Left cardiac atrium (tissue), 4 donors: ENCODE data around the gene GMDS. TPM values are rescaled to one million over a fixed set of nuclear protein-coding genes. Genes with fewer than 3 reads are reported as not detected.

Experiments used
- ATAC-seq, 2 donors: fragments of 200-7000 bp; cut with Tn5 transposase; one replicate each; pipeline ENCODE4 v1.9.1; 2020; ENCODE audit warnings: mild to moderate bottlenecking in 2 of 2, moderate library complexity in 2 of 2
- DNase-seq: peaks from one replicate; pipeline ENCODE4 v3.0.0-alpha.2; 2020
- intact Hi-C, 2 donors: fragments of 100-400 bp; cut with DNase I; formaldehyde crosslinking; loops; one replicate each; pipeline versions ENCODE4 v1.14.1 to v1.15.1; 2022 to 2023
- total RNA-seq, 2 donors: library from RNA; stranded (reverse); fragmentation: NEBNext Ultra II Directional; extraction: Animal tissue kit (Norgen Biotek cat#: 25700); gene quantifications; one replicate each; pipeline ENCODE4 v1.2.1, GENCODE V29; 2021
- donor health status: DM: no; HTN: yes; CAD: no.
- donor health status: DM: no; HTN: yes; CAD: no; lungs with severe emphysema.
- donor health status: DM: yes; HTN: yes; CAD: no.
- donor health status: Dilated cardiomyopathy.

GMDS gene
- total RNA-seq, 2 donors from 2014 or later = 8.4 to 20.8 TPM

DNA sequence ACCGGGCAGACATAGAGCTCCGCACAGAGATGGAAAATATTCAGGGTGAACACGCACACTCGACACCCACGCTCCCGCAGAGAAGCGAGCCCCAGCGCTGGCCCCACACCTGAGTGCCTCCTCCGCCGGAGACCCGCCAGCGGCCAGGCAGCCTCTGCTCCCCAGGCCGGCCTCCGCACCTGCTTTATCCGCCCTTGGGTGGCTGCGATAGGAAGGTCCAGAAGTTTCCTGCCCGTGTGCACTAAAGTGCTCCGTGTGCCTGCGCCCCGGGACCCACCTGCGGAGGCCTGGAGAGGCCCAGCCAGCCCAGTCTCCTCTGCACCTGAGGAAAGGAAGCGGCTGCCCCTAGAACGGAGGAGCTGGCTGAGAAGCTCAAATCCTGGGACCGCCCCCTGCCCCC, 646.5 kb downstream of the GMDS start:
- ATAC-seq = no peak
- intact Hi-C loops = loop anchor here (5.0 to 10.0 kb wide), 2 partner anchors 1148 to 1156 kb away; partner anchors contain the start of gene MYLK4 (in 1 of the 2)
- DNase-seq = no peak

GRCh38 chr6:1598433-1598832, 647.0 kb downstream of the GMDS start:
- intact Hi-C loops = loop anchor here (5.0 to 10.0 kb wide), 2 partner anchors 1149 to 1156 kb away; partner anchors contain the start of gene MYLK4 (in 1 of the 2)
- ATAC-seq = no peak
- DNase-seq = no peak

- ATAC-seq (no peak), DNase-seq (no peak)
- intact Hi-C loops = loop anchor here (2.0 to 10.0 kb wide), 3 partner anchors 755 to 1157 kb away; partner anchors contain the start of gene MYLK4 (in 1 of the 2)
Measured at GRCh38 chr6:1597924-1598323, 647.5 kb downstream of the GMDS start.

GRCh38 chr6:1597121-1597744, 648.2 kb downstream of the GMDS start:
- intact Hi-C loops = loop anchor here (2.0 to 10.0 kb wide), 3 partner anchors 756 to 1158 kb away; partner anchors contain the start of gene MYLK4 (in 1 of the 2)
- ATAC-seq (no peak), DNase-seq (no peak)

GRCh38 chr6:1596088-1596852, 649.1 kb downstream of the GMDS start:
- intact Hi-C loops = loop anchor here (2.0 to 10.0 kb wide), 3 partner anchors 757 to 1159 kb away; partner anchors contain the start of gene MYLK4 (in 1 of the 2)
- no peak for DNase-seq
- ATAC-seq = peak; percentile 82 to 87

DNA sequence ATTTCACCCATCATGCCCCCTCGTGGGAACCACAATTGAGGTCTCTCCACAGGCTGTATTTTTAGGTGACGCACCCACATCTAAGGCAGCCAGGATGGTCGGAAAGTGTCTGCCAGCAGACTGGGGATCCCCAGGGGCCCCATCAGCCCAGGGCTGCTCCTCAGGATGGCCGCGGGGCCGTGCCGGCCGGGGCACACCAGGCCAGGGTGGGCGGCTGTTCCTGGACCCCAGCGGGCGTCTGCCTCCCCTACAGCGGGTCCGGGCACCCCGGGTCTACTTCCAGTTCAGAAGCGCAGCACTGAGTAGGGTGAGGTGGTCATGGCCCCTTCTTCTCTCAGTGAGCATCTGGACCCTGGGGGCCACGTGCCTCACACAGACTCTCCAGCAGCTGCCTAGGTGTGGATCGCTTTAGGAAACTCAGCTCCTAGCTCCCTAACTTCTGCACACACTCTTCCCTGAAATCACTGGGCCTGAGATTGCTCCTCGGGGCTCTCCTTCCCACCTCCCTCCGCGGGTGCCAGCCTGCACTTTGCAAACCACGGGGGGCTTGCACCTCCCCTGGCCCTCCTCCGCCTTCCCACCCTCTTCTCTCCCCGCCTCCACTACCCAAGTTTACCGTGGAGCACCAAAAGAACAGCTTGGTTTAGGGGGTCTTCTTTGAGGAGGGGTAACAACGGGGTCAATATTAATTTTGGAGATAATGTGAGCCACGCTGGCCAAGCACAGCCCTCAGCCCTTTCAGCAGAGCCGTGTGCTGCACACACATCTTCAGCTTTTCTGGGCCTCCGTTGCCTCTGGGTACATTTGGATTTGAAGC, 649.9 kb downstream of the GMDS start:
- intact Hi-C loops = loop anchor here (2.0 to 10.0 kb wide), 3 partner anchors 757 to 1159 kb away; partner anchors contain the start of gene MYLK4 (in 1 of the 2)
- peak in 1 of 2 donors; percentile 12 for ATAC-seq
- DNase-seq = no peak

DNA sequence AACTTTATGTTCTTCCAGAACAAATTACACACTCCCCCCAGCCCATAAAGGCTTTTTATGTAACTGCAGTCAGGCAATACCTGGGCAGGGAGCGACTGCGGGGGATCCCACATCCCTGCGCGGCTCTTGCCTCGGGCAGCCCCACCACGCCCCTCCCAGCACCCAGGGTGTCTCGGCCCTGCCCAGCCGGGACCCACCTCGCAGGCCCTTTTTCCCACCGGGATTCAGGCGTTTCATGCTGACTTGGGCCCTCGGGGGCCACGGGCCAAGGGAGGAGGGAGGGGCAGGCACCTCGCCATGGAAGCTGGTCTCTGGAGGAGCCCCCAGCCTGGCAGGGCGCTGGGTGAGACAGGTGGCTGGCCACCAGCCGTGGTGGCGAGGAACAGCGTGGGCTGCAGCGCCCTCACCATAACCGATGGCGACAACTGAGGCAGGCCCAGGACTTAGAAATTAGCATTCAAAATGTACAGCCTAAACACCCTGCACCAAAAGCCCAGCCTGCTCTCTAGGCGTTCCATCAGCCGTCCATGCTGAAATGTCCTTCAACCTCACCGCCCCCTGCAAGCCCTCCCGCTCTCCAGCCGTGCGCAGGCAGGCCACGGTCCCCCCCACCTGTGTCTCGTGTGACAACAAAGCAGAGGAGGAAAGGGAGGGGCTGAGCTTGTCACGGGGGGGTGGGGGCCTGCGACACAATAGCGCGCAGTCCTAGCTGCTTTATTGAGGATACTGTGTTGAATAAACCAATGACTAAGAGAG, 650.8 kb downstream of the GMDS start:
- no peak for ATAC-seq
- intact Hi-C loops = loop anchor here (5.0 to 10.0 kb wide), 2 partner anchors 1153 to 1160 kb away; partner anchors contain the start of gene MYLK4 (in 1 of the 2)
- no peak for DNase-seq

DNA sequence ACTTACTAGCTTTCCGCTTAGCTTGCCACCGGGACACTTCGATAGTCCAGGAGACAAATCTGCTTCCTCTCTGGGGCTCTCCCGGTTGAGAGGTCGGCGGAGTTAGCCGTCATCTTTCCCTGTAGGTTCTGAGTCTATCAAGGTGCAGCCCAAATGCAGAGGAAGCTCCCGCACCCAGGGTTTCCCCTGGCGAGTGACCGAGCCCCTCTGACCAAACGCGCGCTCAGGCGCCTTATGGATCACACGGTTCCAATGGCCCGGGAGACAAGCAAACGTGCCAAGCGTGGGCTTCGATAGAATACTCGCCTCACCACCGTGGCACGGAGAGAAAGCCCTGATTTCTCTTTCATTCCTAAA, 651.5 kb downstream of the GMDS start:
- DNase-seq = no peak

GRCh38 chr6:1593286-1593957, 652.0 kb downstream of the GMDS start:
- ATAC-seq = no peak
- intact Hi-C loops = loop anchor here in 1 of 2 donors (10.0 kb wide), 1 partner anchor 1161 kb away; the partner anchor contains the start of gene MYLK4
- DNase-seq = no peak

More for the DNA sequence above, 651.5 kb downstream of the GMDS start:
- ATAC-seq = no peak
- intact Hi-C loops = loop anchor here in 1 of 2 donors (10.0 kb wide), 1 partner anchor 1161 kb away; the partner anchor contains the start of gene MYLK4

DNA sequence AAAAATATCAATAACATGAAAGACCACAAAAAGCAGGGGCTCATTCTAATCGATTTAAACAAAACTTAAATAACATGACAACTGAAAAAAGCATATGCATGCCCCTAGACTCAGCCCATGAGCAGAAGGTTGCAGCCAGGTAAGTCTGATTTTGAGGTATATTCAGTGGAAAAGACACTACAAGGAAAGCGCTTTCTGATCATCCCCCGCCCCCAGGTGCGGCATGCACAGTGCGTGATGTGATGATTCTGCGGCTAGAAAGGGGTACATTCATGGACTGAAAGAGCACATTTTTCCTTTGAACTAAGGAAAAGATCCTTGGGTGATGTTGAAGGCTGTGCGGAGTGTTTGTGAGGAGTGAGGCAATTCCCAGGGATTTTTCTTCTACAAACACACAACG, 652.6 kb downstream of the GMDS start:
- ATAC-seq = no peak
- intact Hi-C loops = loop anchor here in 1 of 2 donors (10.0 kb wide), 1 partner anchor 1162 kb away; the partner anchor contains the start of gene MYLK4
- DNase-seq = no peak

- intact Hi-C loops = loop anchor here in 1 of 2 donors (10.0 kb wide), 1 partner anchor 1163 kb away; the partner anchor contains the start of gene MYLK4
- no peak for ATAC-seq
- no peak for DNase-seq
Measured at GRCh38 chr6:1591926-1592325, 653.5 kb downstream of the GMDS start.

- intact Hi-C loops = loop anchor here in 1 of 2 donors (10.0 kb wide), 1 partner anchor 1164 kb away; the partner anchor contains the start of gene MYLK4
- ATAC-seq = no peak
- no peak for DNase-seq
Measured at GRCh38 chr6:1591243-1591642, 654.2 kb downstream of the GMDS start.

- intact Hi-C loops = loop anchor here in 1 of 2 donors (10.0 kb wide), 1 partner anchor 1164 kb away; the partner anchor contains the start of gene MYLK4
- DNase-seq (no peak), ATAC-seq (no peak)
Measured at GRCh38 chr6:1590580-1590979, 654.8 kb downstream of the GMDS start.

DNA sequence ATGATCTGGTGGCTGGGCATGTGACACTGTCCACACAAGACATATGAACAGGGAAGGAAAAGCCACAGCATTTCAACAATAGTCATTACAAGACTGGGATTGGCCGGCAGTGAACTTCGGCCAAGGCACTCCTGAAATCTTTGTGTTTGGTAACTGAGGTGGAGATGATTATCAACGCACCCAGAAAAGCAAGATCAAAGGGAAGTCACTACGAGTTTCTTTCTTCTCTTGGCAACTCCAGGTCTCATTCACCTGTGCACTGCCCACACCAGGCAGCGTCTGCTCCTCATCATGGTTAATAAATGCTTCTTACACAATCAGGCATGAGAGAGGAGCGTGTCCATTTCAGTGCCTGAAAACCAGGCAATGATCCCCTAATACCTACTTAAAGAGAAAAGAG, 656.2 kb downstream of the GMDS start:
- intact Hi-C loops = no loop called here
- no peak for DNase-seq
- ATAC-seq = no peak

DNA sequence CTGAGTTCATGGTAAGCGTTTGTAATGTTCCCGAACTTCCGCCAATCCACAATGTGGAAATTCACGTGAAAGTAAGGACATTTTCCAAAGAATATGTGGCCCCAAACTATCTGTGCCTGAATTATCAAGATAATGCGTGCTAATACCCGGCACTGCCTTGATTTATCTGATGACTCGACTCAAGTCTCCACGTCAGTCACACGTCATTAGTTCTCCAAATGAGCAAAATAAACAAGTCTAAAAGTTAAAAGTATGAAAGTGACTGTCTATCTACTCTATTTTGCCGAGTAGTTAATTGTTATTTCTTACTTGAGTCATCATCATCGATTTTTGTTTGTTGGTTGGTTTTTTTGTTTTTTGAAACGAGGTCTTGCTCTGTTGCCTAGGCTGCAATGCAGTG, 657.4 kb downstream of the GMDS start:
- ATAC-seq (no peak), DNase-seq (no peak)
- intact Hi-C loops = no loop called here

DNA sequence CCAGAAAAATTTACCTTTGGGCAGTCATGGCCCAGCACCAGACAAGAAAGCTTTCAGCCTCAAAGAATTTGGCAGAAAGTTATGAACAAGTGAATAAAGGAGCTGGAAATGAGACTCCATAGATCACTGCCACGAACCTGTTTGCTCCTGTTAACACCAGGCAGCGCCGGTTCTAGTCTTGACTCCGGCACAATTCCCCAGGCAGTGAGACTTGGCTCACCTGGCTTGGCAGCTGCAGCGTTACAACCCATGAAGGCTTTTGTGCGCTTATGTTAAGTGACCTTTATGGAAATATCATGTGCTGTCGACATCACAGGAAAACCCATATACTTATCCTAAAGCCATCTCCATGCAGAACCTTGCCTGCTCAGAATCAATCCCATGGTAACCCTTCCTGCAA, 657.9 kb downstream of the GMDS start:
- intact Hi-C loops = no loop called here
- DNase-seq (no peak), ATAC-seq (no peak)

DNA sequence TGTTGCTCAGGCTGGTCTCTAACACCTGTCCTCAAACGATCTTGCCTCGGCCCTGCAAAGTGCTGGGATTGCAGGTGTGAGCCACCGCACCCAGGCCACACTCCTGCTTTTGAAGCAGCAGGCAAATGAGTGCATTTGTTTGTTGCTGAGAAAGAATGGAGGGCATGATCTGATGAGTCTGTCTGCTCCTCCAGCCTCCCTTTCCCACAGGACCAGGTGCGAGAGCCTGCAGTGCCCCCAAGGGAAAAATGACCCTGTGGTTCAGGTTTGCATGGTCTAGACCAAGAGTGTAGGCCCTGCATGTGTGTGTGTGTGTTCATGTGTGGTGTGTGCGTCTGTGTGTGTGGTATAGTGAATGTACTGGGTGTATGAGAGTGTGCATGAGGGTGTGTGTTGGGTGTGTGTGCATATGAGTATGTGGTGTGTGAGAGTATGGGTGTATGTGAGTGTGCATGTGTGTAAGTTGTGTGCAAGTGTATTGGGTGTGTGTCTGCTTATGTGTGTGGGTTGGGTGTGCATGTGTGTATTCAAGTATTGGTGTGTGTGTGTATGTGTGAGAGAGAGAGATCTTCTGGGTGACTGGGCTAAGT, 658.4 kb downstream of the GMDS start:
- ATAC-seq (no peak), DNase-seq (no peak)
- intact Hi-C loops = no loop called here
